ENCODE results near the gene ESPNL. TPM values are rescaled to one million over a fixed set of nuclear protein-coding genes. Genes with fewer than 3 reads are reported as not detected.

Gene ESPNL
- total RNA-seq, 1 experiment from 2014 or later, result 1.1 TPM

- Mint-ChIP-seq H3K4me3 (peak overlapping the region; percentile 73), H3K36me3 (no peaks in the 10 kb centered on the region), H3K27ac (no peak overlapping the region), H3K9me3 (peaks cover 8% of the 10 kb centered on the region), H3K27me3 (ENCODE audit: low read depth) (peaks cover 38% of the 10 kb centered on the region), H3K4me1 (peaks cover 11% of the 10 kb centered on the region)
- DNase-seq (ENCODE audit: low spot score), result peak; percentile 52
- ChIA-PET CTCF (no interaction called here), POLR2A (no interaction called here)
- peak; percentile 19 for ATAC-seq
- TF ChIP-seq JUN (CRISPR knock-in tag; IDR thresholded peaks at IDR 0.05), result no peak
Measured at GRCh38 chr2:238158018-238158508, 57.9 kb downstream of the ESPNL start.

DNA sequence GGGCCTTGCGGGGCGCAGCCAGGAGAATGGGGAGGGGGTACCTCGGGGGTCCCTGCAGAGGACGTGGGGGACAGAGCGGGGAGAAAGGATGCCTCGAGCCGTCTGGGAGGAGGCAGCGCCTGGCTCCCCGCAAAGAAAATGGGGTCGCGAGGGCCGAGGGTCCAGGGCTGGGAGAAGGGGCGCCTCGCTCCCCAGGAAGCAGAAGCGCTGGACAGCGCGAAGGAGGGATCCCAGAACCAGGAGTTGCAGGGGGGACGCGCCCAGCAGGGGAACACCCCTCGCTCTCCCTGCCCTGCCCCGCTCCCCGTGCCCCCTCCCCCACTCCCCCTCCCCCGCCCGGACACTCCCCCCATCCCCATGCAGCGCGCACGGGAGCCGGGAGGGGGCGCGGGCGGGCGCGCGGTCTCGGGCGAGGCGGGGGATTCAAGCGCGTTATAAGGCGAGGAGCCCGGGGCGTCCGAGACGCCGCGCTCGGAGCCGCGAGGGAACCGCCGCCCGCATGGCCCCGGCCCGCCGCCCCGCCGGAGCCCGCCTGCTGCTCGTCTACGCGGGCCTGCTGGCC is 58.5 kb downstream of the ESPNL start, which contains the start of gene ERFE:
Gene ERFE, plus strand, starts transcription at position 462 of the 562 bp plus-strand sequence. Its CDS starts 38 bp downstream, at position 500.
- Mint-ChIP-seq H3K27ac (no peak within 1 kb of the TSS), H3K4me1 (peaks cover 11% of the 10 kb centered on the region), H3K9me3 (peaks cover 8% of the 10 kb centered on the region), H3K27me3 (ENCODE audit: low read depth) (peaks cover 42% of the 10 kb centered on the region), H3K36me3 (no peaks in the 10 kb centered on the region), H3K4me3 (peak within 1 kb of the TSS; percentile 73)
- TF ChIP-seq CTCF (IDR thresholded peaks at IDR 0.05), result peak; percentile 60
- no peak for TF ChIP-seq MLX (CRISPR knock-in tag; IDR thresholded peaks at IDR 0.05)
- ChIA-PET POLR2A (no interaction called here), CTCF (interaction anchor here (0.6 to 2.2 kb wide), 3 partner anchors 19 to 300 kb away, joined by 3 to 35 read pairs (median 3); no protein-coding TSS in a partner anchor)
- DNase-seq (ENCODE audit: low spot score) (peak; percentile 66), ATAC-seq (peak; percentile 68)

GRCh38 chr2:238159071-238159539 is 59.0 kb downstream of the ESPNL start:
- no peak for TF ChIP-seq ZNF121 (CRISPR knock-in tag; IDR thresholded peaks at IDR 0.05)
- no peak for TF ChIP-seq NFYB (CRISPR knock-in tag; conservative IDR thresholded peaks at IDR 0.05; ENCODE audit: low read depth)
- no peak for TF ChIP-seq EMX1 (CRISPR knock-in tag; IDR thresholded peaks at IDR 0.05)
- TF ChIP-seq ZNF232 (CRISPR knock-in tag; IDR thresholded peaks at IDR 0.05), result no peak
- no peak for TF ChIP-seq KAT7 (CRISPR knock-in tag; IDR thresholded peaks at IDR 0.05; ENCODE audit: borderline replicate concordance)
- TF ChIP-seq, protein P1, sequence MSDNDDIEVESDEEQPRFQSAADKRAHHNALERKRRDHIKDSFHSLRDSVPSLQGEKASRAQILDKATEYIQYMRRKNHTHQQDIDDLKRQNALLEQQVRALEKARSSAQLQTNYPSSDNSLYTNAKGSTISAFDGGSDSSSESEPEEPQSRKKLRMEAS (CRISPR knock-in tag; IDR thresholded peaks at IDR 0.05), result no peak
- TF ChIP-seq TEAD1 (CRISPR knock-in tag; IDR thresholded peaks at IDR 0.05), result no peak
- TF ChIP-seq, protein P2, sequence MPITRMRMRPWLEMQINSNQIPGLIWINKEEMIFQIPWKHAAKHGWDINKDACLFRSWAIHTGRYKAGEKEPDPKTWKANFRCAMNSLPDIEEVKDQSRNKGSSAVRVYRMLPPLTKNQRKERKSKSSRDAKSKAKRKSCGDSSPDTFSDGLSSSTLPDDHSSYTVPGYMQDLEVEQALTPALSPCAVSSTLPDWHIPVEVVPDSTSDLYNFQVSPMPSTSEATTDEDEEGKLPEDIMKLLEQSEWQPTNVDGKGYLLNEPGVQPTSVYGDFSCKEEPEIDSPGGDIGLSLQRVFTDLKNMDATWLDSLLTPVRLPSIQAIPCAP (CRISPR knock-in tag; IDR thresholded peaks at IDR 0.05), result no peak
- TF ChIP-seq PRDM15 (CRISPR knock-in tag; IDR thresholded peaks at IDR 0.05), result no peak
- no peak for TF ChIP-seq FOXJ3 (CRISPR knock-in tag; IDR thresholded peaks at IDR 0.05; ENCODE audit: borderline replicate concordance)
- TF ChIP-seq, protein P3, sequence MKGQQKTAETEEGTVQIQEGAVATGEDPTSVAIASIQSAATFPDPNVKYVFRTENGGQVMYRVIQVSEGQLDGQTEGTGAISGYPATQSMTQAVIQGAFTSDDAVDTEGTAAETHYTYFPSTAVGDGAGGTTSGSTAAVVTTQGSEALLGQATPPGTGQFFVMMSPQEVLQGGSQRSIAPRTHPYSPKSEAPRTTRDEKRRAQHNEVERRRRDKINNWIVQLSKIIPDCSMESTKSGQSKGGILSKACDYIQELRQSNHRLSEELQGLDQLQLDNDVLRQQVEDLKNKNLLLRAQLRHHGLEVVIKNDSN (CRISPR knock-in tag; IDR thresholded peaks at IDR 0.05), result no peak
- no peak for TF ChIP-seq GABPB1 (CRISPR knock-in tag; IDR thresholded peaks at IDR 0.05)
- TF ChIP-seq ZNF396 (CRISPR knock-in tag; IDR thresholded peaks at IDR 0.05; ENCODE audit: borderline replicate concordance), result no peak
- TF ChIP-seq ESRRA (CRISPR knock-in tag; IDR thresholded peaks at IDR 0.05; ENCODE audit: borderline replicate concordance), result no peak
- TF ChIP-seq ATF3 (CRISPR knock-in tag; conservative IDR thresholded peaks at IDR 0.05), result no peak
- TF ChIP-seq NR2C2 (CRISPR knock-in tag; IDR thresholded peaks at IDR 0.05), result no peak
- ChIA-PET CTCF (interaction anchor here (0.6 to 2.2 kb wide), 7 partner anchors 17 to 301 kb away, joined by 3 to 35 read pairs (median 3); no protein-coding TSS in a partner anchor), POLR2A (no interaction called here)
- H3K27me3 Mint-ChIP-seq (ENCODE audit: low read depth), result peaks cover 42% of the 10 kb centered on the region
- H3K27ac Mint-ChIP-seq, result no peak overlapping the region
- peaks cover 11% of the 10 kb centered on the region for H3K4me1 Mint-ChIP-seq
- peak overlapping the region; percentile 71 for H3K4me3 Mint-ChIP-seq
- ATAC-seq, result peak; percentile 6
- DNase-seq (ENCODE audit: low spot score), result no peak
- H3K36me3 Mint-ChIP-seq, result no peaks in the 10 kb centered on the region
- peaks cover 5% of the 10 kb centered on the region for H3K9me3 Mint-ChIP-seq

All from WTC11 (cell line).